Right hindlimb (tissue), 1 donor: ENCODE measurements around the gene ADCYAP1R1.

ENCODE experiments used
- DNase-seq: peaks from one replicate; pipeline ENCODE4 v3.0.0-alpha.2; 2018

ADCYAP1R1 gene

GRCh38 chr7:31069860-31070555 is 17.9 kb downstream of the ADCYAP1R1 start:
- no peak for DNase-seq

- DNase-seq: no peak
These were observed 19.0 kb downstream of the ADCYAP1R1 start for GRCh38 chr7:31070991-31071644.

- no peak for DNase-seq
These were observed 19.5 kb downstream of the ADCYAP1R1 start for GRCh38 chr7:31071645-31072029.

- DNase-seq: no peak
These were observed 21.4 kb downstream of the ADCYAP1R1 start for GRCh38 chr7:31073326-31074119.

GRCh38 chr7:31074120-31074383 is 21.9 kb downstream of the ADCYAP1R1 start:
- DNase-seq: no peak

GRCh38 chr7:31074403-31075085 is 22.4 kb downstream of the ADCYAP1R1 start:
- peak; percentile 79 for DNase-seq

- no peak for DNase-seq
These were observed 22.9 kb downstream of the ADCYAP1R1 start for GRCh38 chr7:31075086-31075405.

- no peak for DNase-seq
These were observed 23.9 kb downstream of the ADCYAP1R1 start for GRCh38 chr7:31076051-31076450.

GRCh38 chr7:31076641-31077310 is 24.7 kb downstream of the ADCYAP1R1 start:
- DNase-seq: no peak

GRCh38 chr7:31077484-31078362 is 25.6 kb downstream of the ADCYAP1R1 start:
- no peak for DNase-seq

- no peak for DNase-seq
These were observed 26.4 kb downstream of the ADCYAP1R1 start for GRCh38 chr7:31078363-31078990.

GRCh38 chr7:31079126-31079823 is 27.2 kb downstream of the ADCYAP1R1 start:
- no peak for DNase-seq

GRCh38 chr7:31079824-31080511 is 27.9 kb downstream of the ADCYAP1R1 start:
- no peak for DNase-seq

GRCh38 chr7:31080763-31081162 is 28.7 kb downstream of the ADCYAP1R1 start:
- no peak for DNase-seq

- no peak for DNase-seq
These were observed 29.9 kb downstream of the ADCYAP1R1 start for GRCh38 chr7:31082017-31082416.

GRCh38 chr7:31082447-31082846 is 30.3 kb downstream of the ADCYAP1R1 start:
- DNase-seq: peak; percentile 72

GRCh38 chr7:31083210-31083786 is 31.2 kb downstream of the ADCYAP1R1 start:
- DNase-seq: no peak

GRCh38 chr7:31084226-31084625 is 32.1 kb downstream of the ADCYAP1R1 start:
- DNase-seq: no peak

GRCh38 chr7:31087351-31087750 is 35.2 kb downstream of the ADCYAP1R1 start:
- no peak for DNase-seq

GRCh38 chr7:31091924-31092434 is 39.9 kb downstream of the ADCYAP1R1 start:
- no peak for DNase-seq
